ENCODE results near the gene CCDC97. TPM values are rescaled to one million over a fixed set of nuclear protein-coding genes. Genes with fewer than 3 reads are reported as not detected.
"Not testable (repeated sequence)": the region's sequence is repeated elsewhere in the genome, so short reads cannot be mapped to it uniquely, and the experiment has no call there.

CCDC97 gene
- total RNA-seq = 9.0 TPM

DNA sequence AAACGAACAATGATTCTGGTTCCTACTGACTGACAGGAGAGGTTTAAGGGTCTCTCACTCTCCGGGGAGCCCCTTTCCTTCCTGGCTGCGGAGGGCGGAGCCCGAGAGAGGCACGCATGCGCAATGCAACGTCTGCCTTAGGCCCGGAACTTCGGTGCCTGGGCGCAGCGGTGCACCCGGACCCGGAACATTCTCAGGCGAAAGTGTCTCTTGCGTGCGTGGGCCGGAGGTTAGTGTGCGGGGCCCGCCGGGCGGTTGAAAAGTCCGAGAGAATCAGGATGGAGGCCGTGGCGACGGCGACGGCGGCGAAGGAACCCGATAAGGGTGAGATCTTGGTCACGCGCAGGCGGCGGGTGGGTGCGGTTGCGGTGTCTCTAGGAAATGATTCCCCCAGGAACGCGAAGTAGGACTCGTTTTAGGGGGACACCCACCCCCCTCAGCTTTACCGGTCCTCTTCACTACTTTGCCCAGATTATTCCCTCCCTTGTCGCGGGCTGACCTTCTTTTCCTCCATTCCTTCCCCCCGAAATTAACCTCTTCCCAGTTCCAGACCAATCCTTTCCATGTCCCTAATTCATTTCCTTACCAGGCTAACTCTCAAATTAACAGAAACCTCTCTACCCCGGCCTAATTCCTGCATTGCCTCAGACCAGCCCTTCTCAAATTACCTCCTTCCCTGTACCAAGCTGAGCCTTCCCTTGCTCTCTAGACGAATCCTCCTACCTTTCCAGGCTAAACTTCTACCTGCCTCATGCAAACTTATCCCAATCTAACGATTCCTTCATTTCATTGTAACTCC is at the start of gene CCDC97:
CCDC97 (plus strand) TSS at position 140 of the 799 bp plus-strand sequence; CDS start at position 279, 139 bp downstream.
- DNase-seq (ENCODE audit: low spot score) (peak; percentile 88), ATAC-seq (peak; percentile 84)

DNA sequence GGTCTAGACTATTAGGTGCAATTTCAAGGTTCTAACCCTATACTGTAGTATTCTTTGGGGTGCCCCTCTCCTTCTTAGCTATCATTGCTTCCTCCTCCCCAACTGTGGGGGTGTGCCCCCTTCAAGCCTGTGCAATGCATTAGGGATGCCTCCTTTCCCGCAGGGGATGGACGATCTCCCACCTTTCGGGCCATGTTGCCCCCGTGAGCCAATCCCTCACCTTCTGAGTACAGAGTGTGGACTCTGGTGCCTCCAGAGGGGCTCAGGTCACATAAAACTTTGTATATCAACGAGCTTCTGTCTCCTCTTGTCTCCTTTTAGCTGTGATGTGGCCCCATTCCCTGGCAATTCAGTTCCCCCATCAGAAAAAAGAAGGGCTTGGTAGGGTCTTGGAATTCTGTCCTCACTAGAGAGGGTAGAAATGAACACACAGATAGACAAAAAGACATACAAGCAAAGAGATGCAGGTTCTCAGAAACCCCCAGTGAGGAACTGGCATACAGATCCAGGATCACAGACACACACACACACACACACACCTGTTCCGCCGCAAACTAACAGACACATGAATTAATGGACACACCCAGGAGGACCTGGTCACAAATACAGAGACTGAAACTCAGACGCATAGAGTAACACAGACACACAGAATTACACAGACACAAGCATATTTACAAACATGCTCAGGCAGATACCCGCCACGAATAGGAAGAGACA is 48.3 kb upstream of the CCDC97 start:
- DNase-seq (ENCODE audit: low spot score) = no peak
- ATAC-seq = no peak

DNA sequence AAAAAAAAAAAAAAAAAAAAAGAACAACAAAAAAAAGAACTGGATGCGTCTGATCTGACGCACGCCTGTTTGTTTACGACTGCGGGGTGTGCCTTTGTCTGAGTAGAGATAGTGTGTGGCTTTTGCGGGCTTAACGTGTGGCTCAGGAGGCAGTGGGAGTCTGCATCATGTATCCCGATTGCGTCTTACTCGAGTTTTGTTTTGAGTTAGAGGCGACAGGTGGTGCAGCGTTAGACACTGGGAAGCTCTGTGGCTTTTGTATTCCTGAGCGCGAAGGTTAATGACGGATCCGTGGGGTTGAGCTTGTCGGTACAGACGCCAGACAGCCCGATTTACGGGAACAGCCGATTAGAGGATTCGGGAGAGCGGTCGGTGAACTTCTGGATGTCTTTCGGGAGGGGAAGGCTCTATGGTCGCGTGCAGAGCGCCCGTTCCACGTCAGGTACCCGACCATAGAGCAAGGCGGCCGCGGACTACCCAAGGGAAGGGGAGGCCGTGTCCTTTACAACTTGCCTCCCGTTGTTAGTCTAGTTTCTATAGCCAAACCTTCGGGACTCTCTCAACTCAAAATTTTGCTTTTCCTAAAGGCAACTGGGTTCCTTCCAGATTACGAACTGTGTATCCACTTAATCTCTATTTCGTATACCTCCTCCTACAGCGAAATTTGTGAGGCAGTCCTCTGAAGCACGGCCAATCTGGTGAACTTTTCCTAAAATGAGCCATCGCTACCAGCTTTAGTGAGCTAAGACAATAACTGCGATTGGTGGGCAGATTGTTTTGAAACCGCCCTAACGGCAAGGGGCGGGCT is 46.7 kb upstream of the CCDC97 start:
- peak; percentile 19 for ATAC-seq
- DNase-seq (ENCODE audit: low spot score) = peak; percentile 66

GRCh38 chr19:41263850-41264580 is 46.0 kb upstream of the CCDC97 start, which contains the start of gene HNRNPUL1:
HNRNPUL1 (plus strand) TSS chr19:41264372; CDS start chr19:41264504, 132 bp downstream.
- peak; percentile 100 for DNase-seq (ENCODE audit: low spot score)
- ATAC-seq = peak; percentile 72

- DNase-seq (ENCODE audit: low spot score) (peak; percentile 66), ATAC-seq (peak; percentile 7)
These were observed 45.2 kb upstream of the CCDC97 start for GRCh38 chr19:41264581-41265394.

DNA sequence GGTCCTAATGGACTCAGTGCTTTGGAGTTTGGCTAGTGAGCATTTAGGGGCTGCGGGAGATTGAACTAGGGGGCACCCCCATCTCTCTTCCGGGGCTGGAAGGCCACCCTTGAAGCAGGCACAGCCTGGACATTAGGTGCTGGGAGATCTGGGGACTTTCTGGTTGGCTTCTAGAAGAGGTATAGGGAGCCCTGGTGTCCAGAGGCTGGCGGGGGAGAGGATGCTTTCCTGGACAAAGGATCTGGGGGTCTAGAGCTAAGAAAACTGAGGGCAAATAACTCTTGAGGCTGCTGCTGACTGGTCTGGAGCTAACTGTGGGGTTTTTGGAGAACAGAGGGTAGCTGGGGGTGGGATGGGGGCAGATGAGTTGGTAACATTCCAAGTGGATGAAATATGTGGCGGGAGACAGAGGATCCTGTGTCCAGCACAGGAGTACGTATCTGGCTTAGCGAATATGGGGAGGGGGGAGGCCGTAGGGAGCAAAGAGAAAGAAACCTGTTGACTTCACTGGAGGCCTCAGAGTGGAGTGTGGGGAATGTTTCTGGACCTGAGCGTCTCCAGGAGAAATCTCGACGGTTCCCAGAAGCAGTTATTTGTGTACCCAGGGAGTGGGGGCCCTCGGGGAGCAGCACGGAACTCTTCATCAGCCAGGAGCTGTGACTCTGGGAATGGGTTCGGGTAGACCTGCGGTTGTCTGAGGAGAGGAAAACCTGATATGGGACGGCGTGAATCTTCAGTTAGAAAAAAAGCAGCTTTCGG is 44.4 kb upstream of the CCDC97 start:
- peak; percentile 47 for DNase-seq (ENCODE audit: low spot score)
- no peak for ATAC-seq

DNA sequence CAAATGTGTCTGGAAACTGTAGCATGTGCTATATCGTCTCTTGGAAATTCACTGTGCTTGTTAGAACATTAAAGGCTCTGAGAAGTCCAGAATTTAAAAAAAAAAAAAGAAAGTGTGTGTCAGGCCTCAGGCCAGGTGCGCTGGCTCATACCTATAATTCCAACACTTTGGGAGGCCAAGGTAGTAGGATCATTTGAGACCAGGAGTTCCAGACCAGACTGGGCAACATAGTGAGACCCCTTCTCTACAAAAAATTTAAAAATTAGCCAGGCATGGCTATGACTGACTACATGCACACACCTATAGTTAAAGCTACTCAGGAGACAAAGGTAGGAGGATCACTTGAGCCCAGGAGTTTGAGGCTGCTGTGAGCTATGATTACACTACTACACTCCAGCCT is 40.9 kb upstream of the CCDC97 start:
- DNase-seq (ENCODE audit: low spot score) (no peak), ATAC-seq (no peak)

GRCh38 chr19:41269571-41269970 is 40.4 kb upstream of the CCDC97 start:
- ATAC-seq (no peak), DNase-seq (ENCODE audit: low spot score) (no peak)

- DNase-seq (ENCODE audit: low spot score) = no peak
- no peak for ATAC-seq
These were observed 36.9 kb upstream of the CCDC97 start for GRCh38 chr19:41273076-41273475.

GRCh38 chr19:41274802-41275201 is 35.2 kb upstream of the CCDC97 start:
- ATAC-seq = no peak
- no peak for DNase-seq (ENCODE audit: low spot score)

DNA sequence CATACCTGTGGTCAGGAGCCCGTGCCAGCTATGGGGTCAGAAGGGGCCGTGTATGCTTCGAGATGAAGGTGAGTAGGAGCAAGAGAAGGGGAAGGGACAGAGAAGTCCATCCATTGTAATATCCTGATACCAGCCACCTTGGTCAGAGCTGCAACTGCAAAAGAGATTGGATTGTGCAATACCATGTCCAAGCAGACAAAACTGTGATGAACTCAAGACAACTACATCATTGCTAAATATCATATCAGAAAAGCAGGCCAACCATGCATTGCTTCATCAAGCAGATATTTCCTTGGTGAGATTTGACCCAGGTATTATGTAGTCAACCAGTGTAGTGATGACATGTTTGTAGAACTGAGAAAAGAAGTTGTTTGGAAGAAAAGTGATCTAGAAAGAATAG is 33.7 kb upstream of the CCDC97 start:
- no peak for DNase-seq (ENCODE audit: low spot score)
- ATAC-seq = no peak

DNA sequence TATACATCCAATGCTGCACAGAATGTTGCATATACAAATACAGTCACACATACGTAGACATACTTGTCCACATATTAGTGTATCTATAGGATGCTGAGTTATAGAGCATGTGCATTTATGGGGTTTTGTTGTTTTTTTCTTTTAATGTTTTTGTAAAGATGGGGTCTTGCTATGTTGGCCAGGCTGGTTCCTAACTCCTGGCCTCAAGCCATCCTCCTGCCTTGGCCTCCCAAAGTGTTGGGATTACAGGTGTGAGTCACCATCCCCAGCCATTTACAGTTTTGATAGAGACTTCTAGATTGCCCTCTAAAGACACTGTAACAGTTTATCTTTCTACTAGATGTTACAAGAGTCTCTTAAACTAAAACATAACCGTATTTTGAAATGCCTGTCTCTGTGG is 31.5 kb upstream of the CCDC97 start:
- DNase-seq (ENCODE audit: low spot score) = no peak
- ATAC-seq = no peak

DNA sequence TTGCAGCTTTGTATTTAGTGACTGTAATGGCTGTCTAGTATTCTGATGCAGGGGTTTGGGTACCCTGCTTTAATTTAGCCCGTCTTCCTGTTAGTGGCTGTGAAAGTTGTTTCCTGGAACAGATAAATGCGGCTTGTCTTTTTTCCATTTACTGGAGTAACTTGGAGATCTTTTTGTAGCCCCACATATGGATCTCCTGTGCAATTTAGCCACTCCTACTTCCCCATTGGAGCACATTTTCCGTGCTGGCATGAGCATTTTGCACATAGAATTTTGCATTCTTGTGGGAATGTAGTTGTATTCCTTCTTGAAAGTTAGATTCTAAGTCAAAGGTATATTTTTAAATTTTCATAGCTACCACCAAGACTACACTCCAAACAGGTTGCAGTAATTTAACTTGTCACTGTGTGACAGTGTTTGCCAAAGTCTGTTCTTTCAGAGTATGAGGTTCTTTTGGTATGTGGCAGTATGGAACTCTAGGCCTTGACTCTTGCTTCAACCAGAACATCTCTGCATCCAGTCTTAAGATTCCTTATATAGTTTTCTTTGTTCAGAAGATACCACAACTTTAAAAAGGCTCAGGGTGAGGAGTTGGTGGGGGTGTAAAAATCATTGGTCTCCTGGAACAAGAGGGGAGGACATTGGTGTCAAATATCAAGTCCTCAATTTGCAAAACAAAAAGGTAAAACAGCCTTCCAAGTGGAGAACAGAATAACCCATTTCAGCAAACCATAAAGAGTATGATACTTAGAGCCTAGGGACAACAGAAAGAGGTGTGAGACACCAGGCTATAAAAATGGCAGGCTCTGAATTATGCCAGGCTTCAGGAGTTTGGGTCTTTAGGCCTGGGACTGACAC is 21.1 kb upstream of the CCDC97 start:
- ATAC-seq (no peak), DNase-seq (ENCODE audit: low spot score) (no peak)

- ATAC-seq; DNase-seq (ENCODE audit: low spot score): not testable (repeated sequence)
These were observed 20.2 kb upstream of the CCDC97 start for GRCh38 chr19:41289814-41290213.

DNA sequence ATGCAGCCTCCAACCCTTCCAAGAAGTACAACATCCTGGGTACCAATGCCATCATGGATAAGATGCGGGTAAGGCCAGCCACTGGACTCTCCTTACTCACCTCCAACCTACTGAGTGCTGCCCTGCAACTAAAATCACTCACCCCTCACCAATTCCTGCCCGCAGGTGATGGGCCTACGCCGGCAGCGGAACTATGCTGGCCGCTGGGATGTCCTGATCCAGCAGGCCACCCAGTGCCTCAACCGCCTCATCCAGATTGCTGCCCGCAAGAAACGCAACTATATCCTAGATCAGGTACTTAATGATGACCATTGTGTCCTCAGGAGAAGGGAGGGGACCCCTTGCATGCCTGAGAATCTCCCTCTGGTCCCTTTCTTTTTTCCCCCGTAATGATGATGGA is 15.6 kb upstream of the CCDC97 start:
- DNase-seq (ENCODE audit: low spot score) = no peak
- no peak for ATAC-seq

GRCh38 chr19:41295499-41295898 is 14.5 kb upstream of the CCDC97 start:
- DNase-seq (ENCODE audit: low spot score) = no peak
- ATAC-seq = no peak

DNA sequence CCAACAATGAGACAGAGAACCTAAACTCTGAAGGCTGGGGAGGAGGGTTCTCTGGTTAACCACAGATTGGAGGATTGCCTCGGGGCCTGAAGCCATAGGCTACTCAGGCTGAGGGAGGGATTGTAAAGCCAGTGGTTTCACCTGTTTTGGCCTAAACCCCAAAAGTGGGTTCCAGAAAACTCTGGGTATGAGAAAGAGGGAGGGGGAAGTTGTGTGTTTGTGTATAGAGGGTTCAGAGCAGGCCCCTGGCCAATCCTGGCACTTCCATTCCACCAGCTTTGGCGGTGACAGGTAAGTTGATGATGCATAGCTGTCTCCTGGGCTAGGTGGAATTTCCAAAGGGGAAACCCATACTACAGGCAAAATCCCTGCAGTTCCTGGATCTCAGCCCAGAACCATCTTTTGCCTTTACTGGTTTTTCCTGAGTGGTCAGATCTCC is 13.5 kb upstream of the CCDC97 start:
- DNase-seq (ENCODE audit: low spot score) (no peak), ATAC-seq (no peak)
